GM11168 (cell line): Measurements from ENCODE around the gene MYL11.

ENCODE experiments used
- in situ Hi-C: fragments of 300-500 bp; cut with MboI; formaldehyde crosslinking; loops from one replicate; pipeline ENCODE4 v1.12.0; 2022; ENCODE audit warnings: low sequenced_read_pairs; ENCODE audit not compliant: unreplicated experiment

Gene MYL11

GRCh38 chr16:30353438-30354129 is 21.0 kb upstream of the MYL11 start:
- in situ Hi-C loops, result loop anchor here (25.0 kb wide), 1 partner anchor 141 kb away; no protein-coding TSS in a partner anchor

GRCh38 chr16:30354423-30355143 is 20.0 kb upstream of the MYL11 start:
- in situ Hi-C loops, result loop anchor here (25.0 kb wide), 1 partner anchor 142 kb away; no protein-coding TSS in a partner anchor

- in situ Hi-C loops, result loop anchor here (25.0 kb wide), 1 partner anchor 143 kb away; no protein-coding TSS in a partner anchor
Observed at GRCh38 chr16:30355144-30355953, 19.3 kb upstream of the MYL11 start, which contains the start of gene CD2BP2. Gene CD2BP2, minus strand, starts transcription at chr16:30355308. Its CDS starts 627 bp downstream, at chr16:30354681.

DNA sequence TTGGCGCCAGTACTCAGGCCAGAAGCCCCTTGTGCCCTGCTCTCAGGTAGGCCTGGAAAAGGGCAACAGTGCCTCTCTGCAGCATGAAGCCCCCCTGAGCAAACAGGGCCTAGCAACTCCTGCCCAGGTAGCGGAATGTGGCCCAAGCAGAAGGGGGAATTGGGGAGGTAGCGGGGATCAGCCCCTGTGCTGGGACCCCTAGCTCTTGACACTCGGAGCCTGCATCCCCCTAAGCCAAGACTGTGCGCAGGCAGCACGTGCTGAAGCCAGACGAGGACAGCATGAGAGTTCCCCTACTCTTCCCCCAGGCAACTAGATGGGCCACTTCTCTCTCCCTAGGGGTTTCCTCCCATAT is 18.7 kb upstream of the MYL11 start:
- in situ Hi-C loops, result loop anchor here (25.0 kb wide), 1 partner anchor 144 kb away; no protein-coding TSS in a partner anchor

- in situ Hi-C loops, result loop anchor here (25.0 kb wide), 1 partner anchor 144 kb away; no protein-coding TSS in a partner anchor
Observed at GRCh38 chr16:30356401-30357084, 18.1 kb upstream of the MYL11 start.

DNA sequence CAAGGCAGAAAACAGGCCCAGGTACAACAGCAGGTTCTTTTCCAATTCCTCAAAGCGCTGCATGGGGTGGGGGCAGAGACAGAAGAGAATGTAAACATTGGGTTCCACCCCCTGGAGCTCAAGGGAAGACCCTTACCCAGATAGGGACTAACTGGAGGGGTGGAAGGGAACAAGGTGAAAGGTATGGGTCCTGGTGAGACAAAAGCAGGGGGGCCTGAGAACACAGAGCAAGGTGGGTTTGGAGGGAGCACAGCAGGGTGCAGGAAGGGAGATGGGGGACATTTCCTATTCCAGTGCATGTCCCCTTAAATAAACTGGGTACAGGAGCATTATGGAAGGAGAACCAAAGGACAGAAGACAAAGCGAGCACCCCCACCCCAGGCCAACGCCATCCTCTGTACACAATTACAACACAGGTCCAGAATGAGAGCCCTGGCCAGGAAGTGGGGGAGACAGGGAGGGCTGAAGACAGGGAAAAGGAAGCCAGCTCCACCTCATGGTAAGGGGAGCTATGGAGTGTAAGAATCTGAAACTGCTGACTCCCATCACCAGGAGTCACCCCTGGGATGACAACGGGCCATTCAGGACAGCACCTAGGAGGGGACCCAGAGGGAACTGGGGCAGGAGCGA is 17.4 kb upstream of the MYL11 start:
- in situ Hi-C loops, result loop anchor here (25.0 kb wide), 1 partner anchor 145 kb away; no protein-coding TSS in a partner anchor

DNA sequence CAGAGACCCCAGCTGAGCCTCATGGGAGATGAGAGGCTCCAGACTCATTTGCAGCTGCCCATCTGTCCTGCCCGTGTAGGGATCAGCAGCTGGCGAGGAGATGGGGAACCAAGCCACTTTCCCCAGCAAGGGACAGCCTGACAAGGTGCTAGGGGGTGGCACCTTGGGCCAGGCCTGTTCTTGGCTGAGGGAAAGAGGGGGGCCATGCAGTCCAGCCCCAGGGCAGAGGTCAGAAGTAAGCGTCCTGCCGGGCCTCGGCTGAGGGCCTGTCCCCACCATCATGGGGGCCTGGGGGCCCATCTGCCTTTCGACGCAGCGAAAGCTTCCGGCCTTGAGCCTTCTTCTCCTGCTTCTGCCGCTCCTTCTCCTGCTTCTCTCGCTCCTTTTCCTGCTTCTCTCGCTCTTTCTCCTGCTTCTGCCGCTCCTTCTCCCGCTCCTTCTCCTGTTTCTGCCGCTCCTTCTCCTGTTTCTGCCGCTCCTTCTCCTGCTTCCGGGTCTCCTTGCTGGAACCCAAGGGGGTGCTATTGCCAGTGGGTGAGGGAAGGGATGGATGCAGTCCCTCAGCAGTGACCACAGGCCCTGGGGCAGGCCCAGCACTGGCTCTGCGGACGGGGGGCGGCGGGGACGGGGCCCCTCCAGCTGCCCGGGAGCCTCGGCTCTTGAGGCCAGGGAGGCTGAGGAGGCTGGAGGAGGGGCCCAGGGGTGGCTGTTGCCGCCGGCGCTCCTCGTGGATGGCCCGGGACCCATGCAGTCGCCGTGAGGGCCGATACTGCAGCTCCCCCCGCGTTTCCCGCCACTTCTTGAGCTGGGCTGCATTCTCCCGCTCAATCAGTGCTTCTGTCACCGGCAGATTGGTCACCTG is 16.7 kb upstream of the MYL11 start:
- in situ Hi-C loops, result loop anchor here (25.0 kb wide), 1 partner anchor 146 kb away; no protein-coding TSS in a partner anchor

DNA sequence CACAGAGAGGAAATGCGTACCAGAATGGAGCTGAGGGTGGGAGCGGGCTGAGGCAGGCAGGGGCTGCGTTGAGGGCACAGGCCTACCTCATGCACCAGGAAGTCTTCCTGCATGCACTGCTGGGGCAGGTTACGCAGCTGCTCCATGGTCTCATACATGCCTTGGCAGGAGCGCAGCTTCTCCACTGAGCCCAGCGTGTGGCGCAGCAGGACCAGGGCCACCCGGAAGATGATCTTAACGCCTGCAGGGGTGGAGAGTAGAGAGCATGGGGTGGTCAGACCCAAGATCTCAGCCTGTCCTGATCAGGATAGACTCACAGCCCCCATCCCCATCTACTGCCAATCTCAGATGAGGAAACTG is 16.0 kb upstream of the MYL11 start:
- in situ Hi-C loops, result loop anchor here (25.0 kb wide), 1 partner anchor 146 kb away; no protein-coding TSS in a partner anchor

DNA sequence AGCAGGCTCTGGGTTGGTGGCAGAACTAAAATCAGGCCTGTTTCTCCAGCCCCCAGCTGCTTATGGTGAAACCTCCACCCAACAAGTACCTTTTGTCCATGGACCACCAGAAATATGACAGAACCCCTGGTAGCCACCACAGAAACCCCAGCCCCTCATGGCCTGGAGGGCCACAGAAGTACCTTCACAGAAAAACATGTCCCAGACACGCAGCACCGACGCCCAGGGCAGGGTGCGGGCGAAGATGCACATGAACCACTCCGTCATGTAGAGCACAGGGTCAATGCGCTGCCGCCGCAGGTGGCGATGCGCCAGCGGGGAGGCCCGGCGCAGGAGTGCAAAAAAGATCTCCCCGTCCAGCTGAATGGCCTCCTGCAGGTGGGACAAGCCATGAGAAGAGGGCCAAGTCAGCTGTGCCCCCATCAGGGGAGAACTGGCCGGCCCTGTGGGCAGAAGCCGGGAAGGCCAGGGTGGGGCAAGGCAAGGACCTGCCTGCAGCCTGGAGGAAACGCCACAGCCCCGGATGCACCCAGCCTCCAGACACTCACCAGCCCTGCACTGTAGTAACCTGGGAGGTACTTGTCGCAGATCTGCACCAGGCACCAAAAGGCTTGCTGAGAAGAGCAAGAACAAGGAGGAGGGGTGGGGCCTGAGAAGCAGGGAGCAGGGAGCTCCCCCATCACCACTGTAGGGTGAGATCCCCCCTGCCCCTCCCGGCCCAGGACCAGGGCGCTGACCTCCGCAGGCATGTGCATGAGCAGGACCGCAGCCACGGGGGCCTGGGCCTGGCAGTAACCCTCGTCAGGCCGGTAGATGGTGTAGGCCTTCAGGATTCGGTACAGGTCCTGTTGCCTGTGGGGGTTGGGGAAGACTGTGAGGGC is 15.4 kb upstream of the MYL11 start:
- in situ Hi-C loops, result loop anchor here (25.0 kb wide), 1 partner anchor 147 kb away; no protein-coding TSS in a partner anchor

GRCh38 chr16:30359871-30360170 is 14.8 kb upstream of the MYL11 start:
- in situ Hi-C loops, result loop anchor here (25.0 kb wide), 1 partner anchor 148 kb away; no protein-coding TSS in a partner anchor

DNA sequence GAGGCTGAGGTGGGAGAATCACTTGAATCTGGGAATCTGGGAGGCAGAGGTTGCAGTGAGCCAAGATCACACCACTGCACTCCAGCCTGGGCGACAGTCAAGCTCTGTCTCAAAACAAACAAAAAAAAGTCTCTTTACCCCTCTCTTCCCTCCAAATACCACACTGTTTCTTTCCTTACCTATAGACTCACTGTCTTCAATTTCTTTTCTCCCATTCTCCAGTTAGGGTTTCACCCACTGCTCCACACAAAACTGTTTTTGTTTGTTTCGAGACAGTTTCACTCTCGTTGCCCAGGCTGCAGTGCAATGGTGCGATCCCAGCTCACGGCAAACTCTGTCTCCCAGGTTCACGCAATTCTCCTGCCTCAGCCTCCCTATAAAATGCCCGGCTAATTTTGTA is 13.4 kb upstream of the MYL11 start:
- in situ Hi-C loops, result loop anchor here (25.0 kb wide), 1 partner anchor 149 kb away; no protein-coding TSS in a partner anchor

DNA sequence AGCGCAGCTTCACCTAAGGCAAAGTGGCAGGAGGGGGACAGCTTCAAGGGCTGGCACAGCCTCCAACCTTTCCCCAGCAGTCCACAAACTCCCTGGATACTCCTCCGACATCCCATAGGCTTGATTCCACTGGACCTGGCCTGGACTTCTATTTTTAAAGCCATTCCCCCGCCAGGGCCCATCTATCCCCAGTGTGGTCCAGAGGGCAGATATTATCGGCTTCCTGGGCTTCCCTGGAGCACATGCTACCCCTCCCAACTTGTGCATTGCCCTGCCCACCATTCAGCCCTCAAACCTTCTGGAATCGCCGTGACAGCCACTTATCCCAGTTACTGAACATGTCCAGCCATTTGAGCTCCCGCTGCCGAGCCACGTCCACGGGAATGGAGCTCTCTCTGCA is 9.4 kb upstream of the MYL11 start:
- in situ Hi-C loops, result loop anchor here (25.0 kb wide), 1 partner anchor 153 kb away; no protein-coding TSS in a partner anchor

DNA sequence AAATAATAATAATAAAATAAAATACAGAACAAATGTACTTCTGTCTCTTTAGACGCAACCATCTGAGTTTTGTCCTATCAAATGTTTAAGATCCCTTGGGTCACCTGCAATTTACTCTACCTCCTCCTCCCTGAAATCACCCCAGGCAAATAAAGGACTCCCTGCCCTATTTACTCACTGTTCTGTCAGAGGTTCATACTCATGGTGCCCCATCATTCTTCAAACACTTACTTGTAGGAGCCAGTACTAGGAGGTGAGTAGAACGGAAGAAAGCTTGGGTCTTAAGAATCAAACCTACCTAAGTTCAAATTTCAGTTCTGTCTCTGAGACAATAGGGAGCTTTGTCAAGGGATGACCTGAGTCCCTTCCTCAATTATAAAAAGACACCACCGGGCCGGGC is 8.1 kb upstream of the MYL11 start:
- in situ Hi-C loops, result loop anchor here (25.0 kb wide), 1 partner anchor 154 kb away; no protein-coding TSS in a partner anchor

DNA sequence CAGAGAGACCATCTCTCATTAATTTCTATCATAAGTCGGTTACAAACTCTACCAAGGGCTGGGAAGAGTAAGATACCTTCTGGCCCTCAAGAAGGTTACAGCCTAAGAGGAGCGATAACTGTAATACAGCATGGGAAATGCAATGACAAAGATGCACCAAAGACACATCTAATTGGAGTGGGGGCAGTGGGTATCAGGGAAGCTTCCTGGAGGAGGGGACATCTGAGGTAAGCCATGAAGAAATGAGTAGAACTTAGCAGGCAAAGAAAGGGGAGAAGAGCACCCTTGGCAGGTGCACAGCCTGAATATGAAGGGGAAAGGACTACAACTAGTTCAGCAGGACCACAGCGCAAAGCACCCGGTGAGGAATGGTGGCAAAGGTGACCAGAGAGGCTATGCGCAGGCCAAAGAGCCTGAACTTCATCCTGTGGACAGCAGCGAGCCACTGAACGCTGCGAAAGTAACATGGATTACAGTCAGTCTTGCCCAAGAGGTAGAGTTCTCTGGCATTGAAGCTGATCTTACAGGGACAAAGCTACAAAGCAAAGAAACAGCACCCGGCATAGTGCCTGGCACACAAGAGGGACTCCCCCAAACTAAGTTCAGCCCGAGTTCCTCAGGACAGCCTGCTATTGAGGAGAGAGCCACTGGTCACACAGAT is 7.1 kb upstream of the MYL11 start:
- in situ Hi-C loops, result loop anchor here (25.0 kb wide), 1 partner anchor 155 kb away; no protein-coding TSS in a partner anchor

DNA sequence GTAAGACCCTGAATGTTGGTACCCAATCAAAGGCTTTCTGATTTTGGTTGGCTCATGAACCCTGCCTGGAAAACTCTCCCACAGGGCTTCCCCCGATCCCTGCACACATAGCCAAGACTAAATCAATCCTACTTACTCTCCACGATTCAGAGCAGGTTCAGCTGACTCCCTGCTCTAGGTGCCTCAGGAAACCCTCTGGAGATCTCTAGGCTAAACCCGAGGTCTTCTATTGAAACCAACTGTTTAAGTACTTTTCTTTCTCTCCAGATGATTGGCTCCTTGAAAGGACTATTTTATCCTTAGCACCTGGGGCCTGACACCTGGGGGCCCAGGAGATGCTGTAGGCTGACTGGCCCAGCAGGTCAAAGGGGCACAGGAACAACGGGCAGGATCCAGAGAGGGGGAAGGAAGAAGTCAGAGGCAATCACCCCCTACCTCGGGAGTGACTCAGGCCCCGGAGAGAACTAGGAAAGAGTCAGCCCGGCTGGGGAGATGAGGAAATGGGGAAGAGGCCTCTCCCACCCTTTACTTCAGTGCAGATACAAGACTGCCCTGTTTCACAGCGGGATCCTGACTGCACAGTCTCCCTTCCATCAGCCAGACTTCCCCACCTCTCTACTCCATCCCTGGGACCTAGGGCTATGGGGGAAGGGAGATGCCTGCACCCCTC is 6.3 kb upstream of the MYL11 start:
- in situ Hi-C loops, result loop anchor here (25.0 kb wide), 1 partner anchor 156 kb away; no protein-coding TSS in a partner anchor

- in situ Hi-C loops, result loop anchor here (25.0 kb wide), 1 partner anchor 156 kb away; no protein-coding TSS in a partner anchor
Observed at GRCh38 chr16:30368792-30369090, 5.9 kb upstream of the MYL11 start.
